Thyroid gland (tissue), 4 donors: ENCODE results near the gene PAGE1.

Experiments used
- CTCF ChIP-seq, 6 experiments: fragments of 200-600 bp in 3 of 6; fragments of 450-650 bp in 3 of 6; sonication (generic) in 3 of 6; IDR thresholded peaks; one replicate each; pipeline ENCODE4 v1.5.1; 2016 to 2019; ENCODE audit warnings: antibody characterized with exemption in 6 of 6, mild to moderate bottlenecking in 2 of 6, inconsistent platforms in 1 of 6, moderate library complexity in 1 of 6
- POLR2A ChIP-seq, 2 donors: fragments of 450-650 bp; IDR thresholded peaks; one replicate each; pipeline ENCODE4 v1.6.1; 2017; ENCODE audit warnings: antibody characterized with exemption in 2 of 2, mild to moderate bottlenecking in 2 of 2, moderate library complexity in 1 of 2

GRCh38 chrX:49726966-49727365 is 31.2 kb upstream of the PAGE1 start:
- TF ChIP-seq CTCF (IDR thresholded peaks at IDR 0.05) (no peak), POLR2A (IDR thresholded peaks at IDR 0.05) (no peak)
